Measurements from ENCODE around the gene SYDE1.

The SYDE1 gene

GRCh38 chr19:15118248-15118647, 11.0 kb downstream of the SYDE1 start:
- no peak overlapping the region for H3K9ac ChIP-seq
- TF ChIP-seq, protein P1, sequence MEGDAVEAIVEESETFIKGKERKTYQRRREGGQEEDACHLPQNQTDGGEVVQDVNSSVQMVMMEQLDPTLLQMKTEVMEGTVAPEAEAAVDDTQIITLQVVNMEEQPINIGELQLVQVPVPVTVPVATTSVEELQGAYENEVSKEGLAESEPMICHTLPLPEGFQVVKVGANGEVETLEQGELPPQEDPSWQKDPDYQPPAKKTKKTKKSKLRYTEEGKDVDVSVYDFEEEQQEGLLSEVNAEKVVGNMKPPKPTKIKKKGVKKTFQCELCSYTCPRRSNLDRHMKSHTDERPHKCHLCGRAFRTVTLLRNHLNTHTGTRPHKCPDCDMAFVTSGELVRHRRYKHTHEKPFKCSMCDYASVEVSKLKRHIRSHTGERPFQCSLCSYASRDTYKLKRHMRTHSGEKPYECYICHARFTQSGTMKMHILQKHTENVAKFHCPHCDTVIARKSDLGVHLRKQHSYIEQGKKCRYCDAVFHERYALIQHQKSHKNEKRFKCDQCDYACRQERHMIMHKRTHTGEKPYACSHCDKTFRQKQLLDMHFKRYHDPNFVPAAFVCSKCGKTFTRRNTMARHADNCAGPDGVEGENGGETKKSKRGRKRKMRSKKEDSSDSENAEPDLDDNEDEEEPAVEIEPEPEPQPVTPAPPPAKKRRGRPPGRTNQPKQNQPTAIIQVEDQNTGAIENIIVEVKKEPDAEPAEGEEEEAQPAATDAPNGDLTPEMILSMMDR (conservative IDR thresholded peaks at IDR 0.05; ENCODE audit: low read depth, low read length) = no peak
- no peaks in the 10 kb centered on the region for H3K27me3 ChIP-seq (ENCODE audit: insufficient read depth, low read depth)
- H2AFZ ChIP-seq (ENCODE audit: low read depth) = no peak overlapping the region
- no peak overlapping the region for H3K27ac ChIP-seq
- H3K79me2 ChIP-seq (ENCODE audit: insufficient read depth, low read depth) = no peaks in the 10 kb centered on the region
- no peaks in the 10 kb centered on the region for H4K20me1 ChIP-seq (ENCODE audit: insufficient read depth)
- H3K36me3 ChIP-seq (ENCODE audit: insufficient read depth) = no peaks in the 10 kb centered on the region
- no peak overlapping the region for H3K4me3 ChIP-seq (IDR thresholded peaks at IDR 0.05; ENCODE audit: insufficient read depth, low read depth, low read length)
- H3K4me1 ChIP-seq (ENCODE audit: low read depth, poor library complexity, severe bottlenecking) = no peaks in the 10 kb centered on the region
- no peak overlapping the region for H3K4me2 ChIP-seq

DNA sequence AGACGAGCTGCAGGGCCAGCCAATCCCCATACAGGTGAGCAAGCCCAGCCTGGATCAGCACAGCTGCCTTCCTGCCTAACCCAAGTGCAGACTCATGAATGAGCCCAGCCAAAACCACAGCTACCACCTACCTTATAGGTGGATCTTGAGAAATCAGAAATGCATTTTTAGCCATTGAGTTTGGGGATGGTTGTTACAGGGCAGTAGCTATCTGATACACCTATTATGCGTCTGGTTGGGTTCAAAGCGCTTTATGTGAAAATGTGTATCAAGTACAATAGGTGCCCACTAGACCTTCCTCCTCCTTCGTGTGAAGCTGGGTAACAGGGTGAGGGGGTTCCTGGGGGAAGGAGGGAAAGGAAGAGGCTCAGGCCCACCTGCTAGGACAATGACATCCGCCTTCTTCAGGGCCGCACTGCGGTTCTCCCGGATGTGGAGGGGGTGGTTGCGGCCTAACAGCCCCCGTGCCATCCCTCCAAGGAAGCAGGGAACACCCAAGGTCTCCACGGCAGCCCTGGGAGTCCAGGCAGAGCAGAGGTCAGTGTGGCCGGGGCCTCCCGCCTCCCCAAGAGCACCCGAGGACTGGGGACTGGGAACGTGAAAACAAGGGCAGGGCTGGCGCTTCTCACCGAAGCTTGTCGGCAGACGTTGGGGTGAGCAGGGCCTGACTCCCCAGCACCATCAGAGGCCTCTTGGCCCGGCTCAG, 11.7 kb downstream of the SYDE1 start:
- Histone ChIP-seq H3K9ac (no peak overlapping the region), H3K4me1 (ENCODE audit: low read depth, poor library complexity, severe bottlenecking) (no peaks in the 10 kb centered on the region), H4K20me1 (ENCODE audit: insufficient read depth) (no peaks in the 10 kb centered on the region), H3K79me2 (ENCODE audit: insufficient read depth, low read depth) (no peaks in the 10 kb centered on the region), H2AFZ (ENCODE audit: low read depth) (no peak overlapping the region), H3K4me2 (no peak overlapping the region), H3K4me3 (IDR thresholded peaks at IDR 0.05; ENCODE audit: insufficient read depth, low read depth, low read length) (no peak overlapping the region), H3K27me3 (ENCODE audit: insufficient read depth, low read depth) (no peaks in the 10 kb centered on the region), H3K36me3 (ENCODE audit: insufficient read depth) (no peaks in the 10 kb centered on the region), H3K27ac (no peak overlapping the region)
- TF ChIP-seq, protein P1 (conservative IDR thresholded peaks at IDR 0.05; ENCODE audit: low read depth, low read length) = no peak

DNA sequence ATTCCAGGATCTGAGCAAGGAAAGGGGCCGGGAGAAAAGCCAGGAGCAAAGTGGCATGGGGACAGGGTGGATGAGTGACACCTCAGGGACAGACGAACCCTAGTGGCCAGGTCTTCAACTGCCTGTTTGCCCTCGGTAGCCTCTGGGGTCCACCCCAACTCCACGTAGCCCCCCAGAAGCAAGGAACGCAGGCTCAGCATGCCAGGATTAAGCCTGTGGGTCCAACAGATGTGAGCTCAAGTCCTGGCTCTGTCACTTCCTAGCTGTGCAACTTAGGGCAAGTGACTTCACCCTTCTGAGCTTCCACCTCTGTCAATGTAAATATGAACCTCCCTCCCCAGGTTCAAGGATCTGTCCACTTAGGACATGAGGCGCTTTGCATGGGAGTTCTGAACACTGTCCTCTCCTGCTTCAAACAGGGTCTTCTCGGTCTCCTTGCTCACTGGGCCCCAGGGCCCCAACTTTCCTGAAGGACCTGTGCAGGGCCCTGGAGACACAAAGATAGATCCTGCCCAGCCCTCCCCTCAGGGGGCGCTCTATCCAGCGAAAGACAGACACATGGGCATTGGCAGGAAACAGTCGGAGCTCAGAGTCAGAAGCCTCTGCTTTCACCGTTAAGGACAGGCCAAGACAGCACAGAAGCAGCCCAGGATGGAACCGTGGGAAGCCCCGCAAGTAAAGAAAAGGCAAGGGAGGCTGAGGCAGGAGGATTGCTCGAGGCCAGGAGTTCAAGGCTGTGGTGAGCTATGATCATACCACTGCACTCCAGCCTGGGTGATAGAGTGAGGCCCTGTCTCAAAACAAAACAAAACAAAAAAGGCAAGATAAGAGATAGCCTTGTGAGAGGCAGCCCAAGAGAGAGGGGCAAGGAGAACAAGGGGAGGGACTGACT, 13.2 kb downstream of the SYDE1 start:
- H3K9ac ChIP-seq = no peak overlapping the region
- H3K79me2 ChIP-seq (ENCODE audit: insufficient read depth, low read depth) = no peaks in the 10 kb centered on the region
- H3K27ac ChIP-seq = no peak overlapping the region
- TF ChIP-seq, protein P1 (conservative IDR thresholded peaks at IDR 0.05; ENCODE audit: low read depth, low read length) = no peak
- no peaks in the 10 kb centered on the region for H4K20me1 ChIP-seq (ENCODE audit: insufficient read depth)
- no peaks in the 10 kb centered on the region for H3K36me3 ChIP-seq (ENCODE audit: insufficient read depth)
- H3K4me2 ChIP-seq = no peak overlapping the region
- no peaks in the 10 kb centered on the region for H3K4me1 ChIP-seq (ENCODE audit: low read depth, poor library complexity, severe bottlenecking)
- no peaks in the 10 kb centered on the region for H3K27me3 ChIP-seq (ENCODE audit: insufficient read depth, low read depth)
- H2AFZ ChIP-seq (ENCODE audit: low read depth) = no peak overlapping the region
- no peak overlapping the region for H3K4me3 ChIP-seq (IDR thresholded peaks at IDR 0.05; ENCODE audit: insufficient read depth, low read depth, low read length)

DNA sequence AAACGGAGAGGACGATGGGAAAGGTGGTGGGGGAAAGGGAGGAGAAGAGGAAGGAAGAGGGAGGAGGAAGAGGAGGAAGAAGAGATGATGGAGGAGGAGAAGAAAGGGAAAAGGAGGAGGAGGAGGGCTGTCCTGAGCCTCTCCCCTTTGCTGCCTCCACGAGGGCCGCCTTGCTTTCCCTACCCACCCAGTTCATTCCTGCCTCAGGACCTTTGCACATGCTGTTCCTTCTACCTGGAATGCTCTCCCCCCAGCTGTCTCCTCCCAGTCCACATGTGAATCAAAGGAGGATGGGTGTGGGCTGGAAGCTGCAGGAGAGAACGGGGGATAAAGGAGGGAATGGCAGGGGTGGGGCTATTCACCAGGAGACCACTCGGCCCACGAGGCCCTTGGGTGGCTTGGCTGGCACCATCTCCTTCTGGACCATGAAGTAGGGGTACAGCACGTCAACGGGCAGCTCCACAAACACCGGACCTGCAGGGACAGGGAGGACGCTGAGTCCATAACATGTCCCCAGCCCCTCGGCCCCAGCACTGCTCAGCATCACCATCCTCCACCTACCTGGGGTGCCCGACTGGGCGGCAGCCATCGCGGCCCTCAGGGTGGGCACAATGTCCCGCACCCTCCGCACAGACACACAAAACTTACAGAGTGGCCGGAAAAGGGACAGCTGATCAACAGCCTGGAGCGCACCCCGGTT, 15.3 kb downstream of the SYDE1 start:
- no peaks in the 10 kb centered on the region for H3K36me3 ChIP-seq (ENCODE audit: insufficient read depth)
- no peaks in the 10 kb centered on the region for H3K79me2 ChIP-seq (ENCODE audit: insufficient read depth, low read depth)
- peaks cover 4% of the 10 kb centered on the region for H3K4me1 ChIP-seq (ENCODE audit: low read depth, poor library complexity, severe bottlenecking)
- H3K9ac ChIP-seq = no peak overlapping the region
- no peak overlapping the region for H3K4me2 ChIP-seq
- no peaks in the 10 kb centered on the region for H3K27me3 ChIP-seq (ENCODE audit: insufficient read depth, low read depth)
- no peaks in the 10 kb centered on the region for H4K20me1 ChIP-seq (ENCODE audit: insufficient read depth)
- TF ChIP-seq, protein P1 (conservative IDR thresholded peaks at IDR 0.05; ENCODE audit: low read depth, low read length) = no peak
- H2AFZ ChIP-seq (ENCODE audit: low read depth) = no peak overlapping the region
- H3K4me3 ChIP-seq (IDR thresholded peaks at IDR 0.05; ENCODE audit: insufficient read depth, low read depth, low read length) = no peak overlapping the region
- no peak overlapping the region for H3K27ac ChIP-seq
